SJSA1 (cell line): ENCODE measurements around the gene LRRC10B. TPM values are rescaled to one million over a fixed set of nuclear protein-coding genes. Genes with fewer than 3 reads are reported as not detected.

Experiments
- DNase-seq, 2 experiments: peaks; one replicate each; pipeline ENCODE4 v3.0.0-alpha.2; 2015 to 2020; ENCODE audit warnings: low spot score in 2 of 2, low read depth in 1 of 2
- H3K27ac ChIP-seq: fragments of 250-450 bp; sonication (Bioruptor Pico); 2 replicates; pipeline ENCODE4 v1.5.1; 2020; ENCODE audit warnings: mild to moderate bottlenecking, moderate library complexity
- H3K27me3 ChIP-seq: fragments of 250-450 bp; sonication (Bioruptor Pico); replicated peaks from 2 replicates; pipeline ENCODE4 v1.5.1; 2020; ENCODE audit warnings: mild to moderate bottlenecking, moderate library complexity
- H3K36me3 ChIP-seq: fragments of 250-450 bp; sonication (Bioruptor Pico); 2 replicates; pipeline ENCODE4 v1.5.1; 2020; ENCODE audit warnings: mild to moderate bottlenecking
- H3K4me1 ChIP-seq: fragments of 250-450 bp; sonication (Bioruptor Pico); replicated peaks from 2 replicates; pipeline ENCODE4 v1.6.1; 2021; ENCODE audit warnings: mild to moderate bottlenecking
- H3K4me3 ChIP-seq: fragments of 250-450 bp; sonication (Bioruptor Pico); 2 replicates; pipeline ENCODE4 v1.5.1; 2020; ENCODE audit warnings: mild to moderate bottlenecking
- H3K9me3 ChIP-seq: fragments of 250-450 bp; sonication (Bioruptor Pico); replicated peaks from 2 replicates; pipeline ENCODE4 v1.5.1; 2020; ENCODE audit warnings: mild to moderate bottlenecking
- total RNA-seq: library from RNA; depleted of rRNA; stranded (reverse); fragments of >200 nt; shearing (Covaris generic); gene quantifications from 2 replicates; pipeline ENCODE4 v1.2.3, GENCODE V29; 2014

Gene LRRC10B
- total RNA-seq, 1 experiment from 2014 or later, result not detected

DNA sequence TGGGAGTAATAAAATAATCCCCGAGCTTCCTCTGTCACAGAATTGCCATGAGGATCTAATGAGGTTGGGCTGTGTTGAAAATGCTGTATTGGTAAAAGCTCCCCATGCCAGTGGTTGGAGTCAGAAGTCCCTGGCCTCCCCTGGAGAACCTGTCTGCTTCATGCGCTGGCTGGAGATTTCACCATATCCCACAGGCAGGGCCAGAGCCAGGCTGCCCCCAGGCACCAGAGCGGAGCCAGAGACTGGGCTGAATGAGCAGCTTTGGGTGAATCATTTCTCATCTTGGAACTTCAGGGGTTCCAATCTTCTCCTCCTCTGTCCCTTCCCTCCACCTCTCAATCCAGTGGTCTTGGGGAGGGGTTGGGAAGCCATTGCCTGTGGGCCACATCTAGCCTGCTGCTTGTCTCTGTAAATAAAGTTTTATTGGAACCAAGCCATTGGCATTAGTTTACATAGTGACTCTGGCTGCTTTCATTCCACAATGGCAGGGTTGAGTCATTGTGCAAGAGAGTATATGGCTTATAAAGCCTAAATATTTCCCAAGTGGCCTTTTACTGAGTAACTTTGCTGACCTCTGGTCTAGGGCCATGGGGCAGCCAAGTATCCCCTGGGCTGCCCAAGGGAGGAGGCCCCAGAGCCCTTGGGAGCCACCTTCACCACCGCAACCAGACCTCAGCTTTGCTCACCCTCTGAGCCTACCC is 35.2 kb downstream of the LRRC10B start:
- no peaks in the 10 kb centered on the region for H3K36me3 ChIP-seq
- peaks cover 11% of the 10 kb centered on the region for H3K9me3 ChIP-seq
- H3K4me1 ChIP-seq, result no peaks in the 10 kb centered on the region
- no peak overlapping the region for H3K4me3 ChIP-seq
- H3K27me3 ChIP-seq, result peaks cover 69% of the 10 kb centered on the region
- H3K27ac ChIP-seq, result no peak overlapping the region
- no peak for DNase-seq

DNA sequence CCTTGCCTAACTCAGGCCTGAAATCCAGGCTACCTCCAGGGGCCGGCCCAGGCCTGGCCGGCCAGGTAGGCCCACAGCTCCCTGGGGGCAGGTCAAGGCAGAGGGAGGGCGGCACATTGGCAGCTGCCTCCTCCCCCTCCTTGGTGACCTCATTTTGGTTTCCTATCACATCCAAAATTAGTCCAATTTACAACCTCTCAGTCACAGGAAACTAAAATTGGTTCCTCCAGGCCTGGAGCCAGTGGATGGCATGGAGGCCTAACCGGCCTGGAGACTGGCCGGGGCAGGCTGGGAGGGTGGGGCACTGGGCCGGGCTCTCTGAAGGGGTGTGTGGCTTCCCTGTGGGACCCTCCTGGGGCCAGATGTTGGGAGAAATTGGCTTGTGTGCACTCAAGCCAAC is 35.9 kb downstream of the LRRC10B start:
- no peaks in the 10 kb centered on the region for H3K4me1 ChIP-seq
- H3K27me3 ChIP-seq, result peaks cover 69% of the 10 kb centered on the region
- H3K4me3 ChIP-seq, result no peak overlapping the region
- peaks cover 11% of the 10 kb centered on the region for H3K9me3 ChIP-seq
- no peak for DNase-seq
- no peaks in the 10 kb centered on the region for H3K36me3 ChIP-seq
- H3K27ac ChIP-seq, result no peak overlapping the region

DNA sequence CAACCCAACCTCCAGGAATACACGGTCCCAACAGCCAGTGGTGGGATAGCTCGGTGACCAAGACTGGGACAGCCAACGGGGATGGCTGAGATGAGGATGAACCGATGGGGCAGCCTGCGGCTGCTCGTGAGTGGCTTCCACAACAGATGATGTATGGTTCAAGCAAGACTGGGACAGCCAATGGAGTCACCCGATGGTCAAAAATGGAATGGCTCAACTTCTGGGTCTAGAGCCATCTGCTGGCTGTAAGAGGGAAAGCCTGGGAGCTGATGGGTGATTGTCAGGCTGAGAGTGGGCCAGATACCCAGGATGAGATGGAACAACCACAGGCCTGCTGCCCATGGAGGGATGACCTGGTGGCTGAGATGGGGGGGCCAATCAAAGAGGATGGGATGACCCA is 36.8 kb downstream of the LRRC10B start:
- Histone ChIP-seq H3K36me3 (no peaks in the 10 kb centered on the region), H3K27me3 (peaks cover 70% of the 10 kb centered on the region), H3K4me1 (no peaks in the 10 kb centered on the region), H3K27ac (no peak overlapping the region), H3K4me3 (no peak overlapping the region), H3K9me3 (peaks cover 11% of the 10 kb centered on the region)
- DNase-seq, result no peak

DNA sequence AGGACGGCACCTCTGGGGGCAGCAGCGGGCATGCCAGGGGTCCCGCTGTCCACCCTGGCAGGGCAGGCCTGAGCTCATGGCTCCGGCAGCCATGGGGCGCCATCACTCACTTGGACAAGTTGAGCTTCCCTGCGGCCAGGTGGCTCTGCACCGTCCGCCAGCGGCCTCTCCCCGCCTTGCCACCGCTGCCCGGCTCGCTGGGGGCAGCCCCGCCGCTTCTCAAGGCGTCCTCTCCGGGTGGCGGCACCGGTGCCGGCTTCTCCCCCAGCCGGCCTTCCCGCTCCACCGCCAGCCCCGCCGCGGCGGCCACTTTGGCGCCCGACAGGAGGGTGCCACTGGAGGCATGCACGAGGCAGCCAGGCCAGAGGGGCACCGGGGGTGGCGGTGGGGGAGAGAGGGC is 37.4 kb downstream of the LRRC10B start:
- Histone ChIP-seq H3K4me3 (no peak overlapping the region), H3K27me3 (peaks cover 69% of the 10 kb centered on the region), H3K27ac (no peak overlapping the region), H3K9me3 (peaks cover 11% of the 10 kb centered on the region), H3K4me1 (no peaks in the 10 kb centered on the region), H3K36me3 (no peaks in the 10 kb centered on the region)
- no peak for DNase-seq

DNA sequence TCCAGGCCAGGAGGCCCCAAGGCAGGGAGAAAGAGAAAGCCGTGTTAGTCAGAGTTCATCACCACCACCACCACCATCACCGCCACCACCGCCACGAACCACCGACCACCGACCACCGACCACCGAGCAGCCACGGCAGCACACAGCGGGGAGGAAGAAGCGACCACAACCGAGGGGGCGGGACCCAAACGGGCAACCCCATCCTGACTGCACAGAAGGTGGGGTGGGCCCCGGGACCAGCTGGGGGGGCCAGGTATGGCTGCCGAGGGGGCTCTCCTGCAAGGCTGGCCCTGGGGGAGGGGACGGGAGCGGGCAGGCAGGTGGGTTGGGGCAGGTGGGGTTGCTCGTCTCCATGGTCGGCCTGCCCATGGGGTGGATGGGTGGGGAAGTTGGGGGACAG is 38.1 kb downstream of the LRRC10B start:
- H3K27me3 ChIP-seq, result peaks cover 71% of the 10 kb centered on the region
- no peak overlapping the region for H3K27ac ChIP-seq
- H3K36me3 ChIP-seq, result no peaks in the 10 kb centered on the region
- no peak overlapping the region for H3K4me3 ChIP-seq
- H3K4me1 ChIP-seq, result peaks cover 5% of the 10 kb centered on the region
- peaks cover 11% of the 10 kb centered on the region for H3K9me3 ChIP-seq
- no peak for DNase-seq

DNA sequence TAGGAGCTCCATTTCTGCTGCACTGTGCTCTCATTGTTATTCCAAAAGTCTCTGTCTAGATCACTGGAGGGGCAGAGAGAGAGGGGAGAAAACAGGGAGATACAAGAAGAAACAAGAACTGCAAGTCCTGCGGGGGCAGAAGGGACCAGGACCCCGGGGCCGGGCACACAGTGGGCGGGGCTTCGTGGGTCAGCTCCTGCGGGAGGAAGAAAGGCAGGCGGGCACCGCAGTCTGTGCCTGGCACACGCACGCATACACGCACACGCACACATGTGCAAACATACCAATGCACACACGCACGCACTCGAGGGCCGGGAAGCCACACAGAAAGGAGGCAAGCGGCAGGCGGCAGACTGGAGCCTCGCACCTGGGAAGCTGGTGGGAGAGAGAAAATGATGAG is 38.7 kb downstream of the LRRC10B start:
- DNase-seq, result no peak
- no peaks in the 10 kb centered on the region for H3K36me3 ChIP-seq

DNA sequence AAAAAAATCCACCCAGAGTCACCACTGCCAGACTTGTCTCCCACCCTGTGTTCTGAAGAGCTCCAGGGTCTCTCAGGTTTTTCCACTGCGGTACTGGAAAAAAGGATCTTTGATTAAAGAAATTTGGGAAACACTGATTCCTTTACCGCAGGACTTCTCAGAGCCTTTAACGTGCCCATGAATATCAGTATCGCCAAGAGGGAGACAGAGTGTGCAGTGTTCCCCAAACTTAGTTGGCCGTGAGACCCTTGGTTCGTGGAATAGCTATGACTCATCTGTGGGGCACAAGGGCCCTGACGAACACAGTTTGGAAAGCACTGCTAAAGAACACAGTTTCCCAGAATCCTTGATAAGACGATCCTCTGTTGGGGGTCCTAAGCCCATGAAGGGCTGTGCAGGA is 40.6 kb downstream of the LRRC10B start:
- peaks cover 7% of the 10 kb centered on the region for H3K9me3 ChIP-seq
- H3K4me3 ChIP-seq, result no peak overlapping the region
- no peak for DNase-seq
- no peaks in the 10 kb centered on the region for H3K36me3 ChIP-seq
- H3K27me3 ChIP-seq, result peaks cover 72% of the 10 kb centered on the region
- no peak overlapping the region for H3K27ac ChIP-seq
- peaks cover 8% of the 10 kb centered on the region for H3K4me1 ChIP-seq

More for the DNA sequence above, 38.7 kb downstream of the LRRC10B start:
- no peak overlapping the region for H3K4me3 ChIP-seq
- no peak overlapping the region for H3K27ac ChIP-seq
- peaks cover 8% of the 10 kb centered on the region for H3K4me1 ChIP-seq
- peaks cover 11% of the 10 kb centered on the region for H3K9me3 ChIP-seq
- H3K27me3 ChIP-seq, result peaks cover 68% of the 10 kb centered on the region

DNA sequence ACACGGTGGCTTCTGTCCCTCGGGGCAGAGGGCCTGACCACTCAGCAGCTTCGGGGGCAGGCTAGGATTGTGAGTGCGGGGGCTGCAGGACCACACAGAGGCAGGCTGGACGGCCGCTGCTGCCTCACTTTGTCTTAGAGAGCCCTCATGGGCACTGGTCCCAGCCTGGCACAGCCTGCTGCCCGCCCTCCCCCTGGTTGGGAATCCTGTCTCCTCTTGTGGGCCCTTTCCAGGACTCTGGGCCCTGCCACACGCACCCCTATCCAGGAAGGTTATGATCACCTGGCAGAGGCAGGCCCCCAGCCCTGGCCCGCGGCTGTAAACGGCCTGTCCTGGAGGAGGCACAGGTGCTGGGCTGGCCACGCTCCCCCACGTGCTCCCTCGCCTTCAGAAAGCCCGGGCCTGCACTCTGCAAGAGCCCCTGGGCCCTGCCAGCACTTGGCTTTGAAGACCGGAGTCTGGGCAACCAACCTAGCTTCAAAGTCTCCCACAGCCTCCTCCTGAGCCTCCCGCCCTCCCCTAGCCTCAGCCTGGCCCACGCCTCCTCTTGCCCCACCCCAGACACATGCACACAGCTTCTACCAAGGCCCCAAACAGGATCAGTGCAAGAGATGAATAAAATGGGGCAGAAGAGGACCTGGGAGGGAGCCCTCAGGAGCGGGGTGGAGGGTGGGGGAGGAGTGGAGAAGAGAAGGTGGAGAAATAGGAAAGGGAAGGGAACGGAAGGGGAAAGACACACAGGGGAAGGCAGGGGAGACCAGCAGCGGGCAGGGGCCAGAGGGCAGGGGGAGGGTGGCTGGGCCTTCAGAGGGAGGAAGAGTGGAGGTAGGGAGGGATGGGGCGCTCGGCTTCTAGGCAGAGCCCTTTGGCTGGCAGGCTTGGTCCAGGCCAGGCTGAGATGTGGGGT is 41.4 kb downstream of the LRRC10B start:
- no peaks in the 10 kb centered on the region for H3K36me3 ChIP-seq
- peaks cover 8% of the 10 kb centered on the region for H3K4me1 ChIP-seq
- no peak overlapping the region for H3K27ac ChIP-seq
- H3K4me3 ChIP-seq, result no peak overlapping the region
- DNase-seq, result no peak
- H3K27me3 ChIP-seq, result peaks cover 80% of the 10 kb centered on the region
- peaks cover 5% of the 10 kb centered on the region; the same call in 1 of the 2 replicates for H3K9me3 ChIP-seq

DNA sequence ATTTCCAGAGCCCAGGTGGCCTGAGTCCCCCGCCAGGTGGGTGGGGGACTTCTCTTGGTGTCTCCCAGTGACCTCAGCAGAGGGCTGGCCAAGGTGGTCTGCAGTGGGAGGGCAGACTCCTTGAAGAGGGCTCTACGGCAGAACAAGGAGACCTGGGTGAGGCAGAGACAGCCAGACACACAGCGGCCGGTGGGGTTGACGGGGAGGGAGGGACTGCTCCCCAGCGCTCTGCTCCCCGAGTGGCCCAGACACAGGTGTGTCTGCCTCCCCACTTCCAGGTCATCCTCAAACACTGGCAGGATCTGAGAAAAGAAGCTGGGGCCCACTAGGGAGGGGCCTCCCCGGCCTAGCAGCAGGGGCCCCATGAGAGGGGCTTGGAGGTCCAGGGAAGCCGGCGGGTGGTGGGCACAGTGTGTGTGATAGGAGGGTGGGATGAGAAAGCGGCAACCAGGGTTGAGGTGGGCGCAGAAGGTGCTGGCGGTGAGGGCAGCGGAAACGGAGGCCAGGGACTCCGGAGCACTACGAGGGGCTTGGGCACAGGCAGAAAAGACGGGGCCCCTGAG is 42.2 kb downstream of the LRRC10B start:
- no peak overlapping the region for H3K27ac ChIP-seq
- peaks cover 5% of the 10 kb centered on the region; the same call in 1 of the 2 replicates for H3K9me3 ChIP-seq
- no peaks in the 10 kb centered on the region for H3K36me3 ChIP-seq
- H3K4me1 ChIP-seq, result peaks cover 8% of the 10 kb centered on the region
- no peak overlapping the region for H3K4me3 ChIP-seq
- peaks cover 85% of the 10 kb centered on the region for H3K27me3 ChIP-seq
- no peak for DNase-seq

DNA sequence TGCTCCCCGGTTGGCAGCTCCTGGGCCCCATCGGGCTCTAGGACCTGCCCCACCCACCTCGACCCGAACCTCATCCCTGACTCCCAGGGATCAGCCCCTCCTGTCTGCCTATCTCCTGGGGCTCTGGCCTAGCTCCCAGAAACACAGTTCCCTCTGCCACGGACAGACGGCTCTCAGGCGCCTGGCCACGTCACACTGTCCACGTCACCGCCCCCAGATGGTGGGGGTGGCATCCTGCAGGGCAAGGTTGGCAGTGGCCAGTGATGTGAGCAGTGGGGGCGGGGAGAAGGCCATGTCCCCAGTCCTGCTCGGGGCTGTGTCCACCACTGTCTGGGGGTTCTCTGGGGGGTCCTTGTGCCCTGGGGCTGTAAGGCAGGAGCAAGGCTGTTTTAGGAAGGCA is 43.1 kb downstream of the LRRC10B start:
- DNase-seq, result peak; percentile 31 to 70
- peaks cover 8% of the 10 kb centered on the region for H3K4me1 ChIP-seq

DNA sequence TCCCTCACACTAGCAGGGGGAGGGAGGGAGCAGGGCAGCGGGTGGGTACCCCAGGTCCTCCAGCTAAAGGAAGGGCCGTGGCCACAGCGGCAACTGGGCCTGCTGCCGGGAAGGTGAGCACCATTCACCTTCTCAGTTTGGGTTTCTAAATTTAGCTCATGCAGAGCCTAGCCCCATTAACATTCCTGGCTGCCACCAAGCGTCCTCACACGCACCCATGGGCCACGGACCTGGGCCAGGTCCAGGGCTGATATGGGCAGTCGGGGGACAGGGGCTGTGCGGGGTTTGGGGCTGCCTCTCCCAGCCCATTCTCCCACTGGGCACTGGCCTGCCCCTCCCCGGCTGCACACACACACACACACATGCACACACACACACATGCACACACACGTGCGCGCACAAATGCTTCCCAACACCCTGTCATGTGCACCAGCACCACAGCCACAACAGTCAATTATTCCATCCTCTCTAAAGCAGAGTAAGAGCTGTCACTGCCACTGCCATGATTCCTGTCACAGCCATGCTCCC is 43.6 kb downstream of the LRRC10B start:
- no peak overlapping the region for H3K4me3 ChIP-seq
- H3K27ac ChIP-seq, result no peak overlapping the region
- peaks cover 92% of the 10 kb centered on the region for H3K27me3 ChIP-seq
- 0 out of 2 replicates have a peak, but pooled peaks cover 4% of the 10 kb centered on the region for H3K9me3 ChIP-seq
- H3K4me1 ChIP-seq, result peaks cover 8% of the 10 kb centered on the region
- H3K36me3 ChIP-seq, result no peaks in the 10 kb centered on the region
- DNase-seq, result no peak

More for the DNA sequence above, 43.1 kb downstream of the LRRC10B start:
- H3K36me3 ChIP-seq, result no peaks in the 10 kb centered on the region
- 0 out of 2 replicates have a peak, but pooled peaks cover 4% of the 10 kb centered on the region for H3K9me3 ChIP-seq
- no peak overlapping the region for H3K27ac ChIP-seq
- H3K4me3 ChIP-seq, result no peak overlapping the region
- peaks cover 91% of the 10 kb centered on the region for H3K27me3 ChIP-seq

DNA sequence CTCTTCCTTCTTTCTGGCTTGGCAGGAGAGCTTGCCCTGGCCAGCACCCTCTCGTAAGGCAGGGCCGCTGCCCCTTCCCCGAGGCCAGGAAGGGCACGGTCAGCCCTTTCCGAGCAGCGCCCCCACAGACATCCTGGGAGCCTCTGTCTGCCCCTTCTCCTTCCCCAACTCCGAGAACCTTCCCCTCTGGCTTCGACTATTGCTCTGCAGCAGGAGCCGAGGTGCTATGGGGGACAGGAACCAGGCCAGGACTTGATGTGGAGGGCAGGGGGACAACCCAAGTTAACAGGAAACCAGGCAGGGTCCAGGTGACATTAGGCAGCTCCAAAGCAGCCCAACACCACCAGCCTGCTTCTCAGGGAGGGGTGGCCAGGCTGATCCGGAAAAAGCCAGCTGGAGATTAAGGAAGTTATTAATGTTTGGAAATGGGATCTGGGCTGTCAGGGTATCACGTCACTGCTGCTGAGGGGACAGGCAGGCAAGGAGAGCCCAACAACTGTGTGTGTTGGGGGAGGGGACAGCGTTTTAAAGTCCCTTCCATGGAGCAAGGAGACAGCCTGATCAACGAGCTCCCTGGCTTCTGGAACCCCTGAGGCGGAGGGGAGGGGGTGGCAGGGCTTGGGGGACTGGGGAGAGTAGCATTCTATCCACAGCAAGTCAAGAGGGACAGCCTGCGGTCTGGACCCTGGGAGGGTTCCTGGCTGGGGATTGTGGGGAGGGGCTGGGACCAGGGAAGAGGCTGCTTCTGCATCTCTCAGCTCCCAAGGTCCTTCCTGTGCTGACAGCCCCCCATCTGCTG is 45.0 kb downstream of the LRRC10B start:
- H3K27me3 ChIP-seq, result peaks cover 92% of the 10 kb centered on the region

More for the DNA sequence above, 45.0 kb downstream of the LRRC10B start:
- Histone ChIP-seq H3K36me3 (no peaks in the 10 kb centered on the region), H3K4me3 (no peak overlapping the region), H3K4me1 (peaks cover 8% of the 10 kb centered on the region), H3K9me3 (0 out of 2 replicates have a peak, but pooled peaks cover 4% of the 10 kb centered on the region), H3K27ac (no peak overlapping the region)
- DNase-seq, result no peak
